ENCODE data around the gene MAGI1. TPM values are rescaled to one million over a fixed set of nuclear protein-coding genes. Genes with fewer than 3 reads are reported as not detected.

The MAGI1 gene
- total RNA-seq, 4 donors from 2014 or later: 49.5 to 72.1 (median 67.6) TPM

- no peaks in the 10 kb centered on the region for H3K27me3 ChIP-seq
- H3K27ac ChIP-seq: no peak overlapping the region
- no peaks in the 10 kb centered on the region for H3K4me1 ChIP-seq
- no peaks in the 10 kb centered on the region for H3K36me3 ChIP-seq
- no peaks in the 10 kb centered on the region for H3K9me3 ChIP-seq
- TF ChIP-seq CTCF (IDR thresholded peaks at IDR 0.05) (peak in 3 of 6 experiments; percentile 31 to 37 (median 35)), POLR2A (IDR thresholded peaks at IDR 0.05) (no peak)
- no peak overlapping the region for H3K4me3 ChIP-seq
- DNase-seq: no peak
Observed at GRCh38 chr3:65914032-65914739, 124.5 kb downstream of the MAGI1 start.

GRCh38 chr3:65912647-65913046 is 126.1 kb downstream of the MAGI1 start:
- no peak overlapping the region for H3K27ac ChIP-seq
- H3K4me3 ChIP-seq: no peak overlapping the region
- H3K9me3 ChIP-seq: no peaks in the 10 kb centered on the region
- TF ChIP-seq POLR2A (IDR thresholded peaks at IDR 0.05) (no peak), CTCF (IDR thresholded peaks at IDR 0.05) (no peak)
- no peak for DNase-seq
- no peaks in the 10 kb centered on the region for H3K36me3 ChIP-seq
- H3K4me1 ChIP-seq: no peaks in the 10 kb centered on the region
- H3K27me3 ChIP-seq: no peaks in the 10 kb centered on the region

- Histone ChIP-seq H3K4me3 (no peak overlapping the region), H3K27ac (no peak overlapping the region), H3K4me1 (no peaks in the 10 kb centered on the region), H3K27me3 (no peaks in the 10 kb centered on the region), H3K9me3 (no peaks in the 10 kb centered on the region), H3K36me3 (no peaks in the 10 kb centered on the region)
- DNase-seq: no peak
- TF ChIP-seq CTCF (IDR thresholded peaks at IDR 0.05) (no peak), POLR2A (IDR thresholded peaks at IDR 0.05) (no peak)
Observed at GRCh38 chr3:65908588-65908987, 130.1 kb downstream of the MAGI1 start.

- TF ChIP-seq CTCF (IDR thresholded peaks at IDR 0.05) (no peak), POLR2A (IDR thresholded peaks at IDR 0.05) (no peak)
- Histone ChIP-seq H3K4me3 (no peak overlapping the region), H3K9me3 (no peaks in the 10 kb centered on the region), H3K27ac (no peak overlapping the region), H3K27me3 (no peaks in the 10 kb centered on the region), H3K36me3 (no peaks in the 10 kb centered on the region), H3K4me1 (no peaks in the 10 kb centered on the region)
- DNase-seq: no peak
Observed at GRCh38 chr3:65907232-65908130, 131.2 kb downstream of the MAGI1 start.

GRCh38 chr3:65905771-65906170 is 132.9 kb downstream of the MAGI1 start:
- no peaks in the 10 kb centered on the region for H3K36me3 ChIP-seq
- H3K4me3 ChIP-seq: no peak overlapping the region
- TF ChIP-seq POLR2A (IDR thresholded peaks at IDR 0.05) (no peak), CTCF (IDR thresholded peaks at IDR 0.05) (no peak)
- peaks cover 0 to 3% (median 0%) of the 10 kb centered on the region in 4 donors for H3K4me1 ChIP-seq
- no peaks in the 10 kb centered on the region for H3K27me3 ChIP-seq
- no peak for DNase-seq
- H3K9me3 ChIP-seq: no peaks in the 10 kb centered on the region
- H3K27ac ChIP-seq: no peak overlapping the region
